HG03175 (cell line): ENCODE measurements around the gene MLLT10.

Experiments used
- ATAC-seq: cut with Tn5 transposase; IDR thresholded peaks from one replicate; pipeline ENCODE4 v1.9.1; 2021; ENCODE audit warnings: mild to moderate bottlenecking, moderate library complexity; ENCODE audit not compliant: unreplicated experiment

MLLT10 gene

DNA sequence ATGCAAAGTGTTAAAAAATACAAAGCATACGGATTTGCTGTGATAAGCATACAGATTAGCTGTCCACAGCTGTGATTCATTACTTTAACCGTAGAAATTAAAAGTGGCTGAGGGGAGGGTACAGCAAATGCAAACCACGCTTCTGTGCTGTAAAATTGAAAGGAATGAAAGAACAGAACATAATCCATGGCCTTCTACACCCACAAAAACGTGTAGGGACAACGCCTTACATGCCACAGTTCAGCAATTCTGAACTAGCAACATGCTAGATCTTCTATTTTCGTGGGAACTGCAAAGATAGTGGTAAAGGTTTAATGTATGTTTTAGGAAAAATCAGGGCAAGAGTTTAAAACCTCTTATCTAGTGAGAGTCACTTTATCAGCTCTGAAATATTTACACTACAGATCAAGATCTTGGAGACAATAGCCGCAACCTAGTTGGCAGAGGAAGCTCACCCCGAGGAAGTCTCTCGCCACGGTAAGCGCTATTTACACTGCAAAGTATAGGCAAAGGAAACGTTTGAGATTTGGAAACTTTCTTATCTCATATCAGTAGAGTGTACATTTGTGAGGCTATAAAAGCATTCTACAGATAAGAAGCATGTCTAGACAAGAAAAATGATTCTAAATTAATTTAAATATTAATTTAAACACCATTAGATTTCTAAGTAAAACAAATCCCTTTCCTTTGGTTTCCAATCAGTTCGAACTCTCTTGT, 193.6 kb downstream of the MLLT10 start:
- no peak for ATAC-seq

DNA sequence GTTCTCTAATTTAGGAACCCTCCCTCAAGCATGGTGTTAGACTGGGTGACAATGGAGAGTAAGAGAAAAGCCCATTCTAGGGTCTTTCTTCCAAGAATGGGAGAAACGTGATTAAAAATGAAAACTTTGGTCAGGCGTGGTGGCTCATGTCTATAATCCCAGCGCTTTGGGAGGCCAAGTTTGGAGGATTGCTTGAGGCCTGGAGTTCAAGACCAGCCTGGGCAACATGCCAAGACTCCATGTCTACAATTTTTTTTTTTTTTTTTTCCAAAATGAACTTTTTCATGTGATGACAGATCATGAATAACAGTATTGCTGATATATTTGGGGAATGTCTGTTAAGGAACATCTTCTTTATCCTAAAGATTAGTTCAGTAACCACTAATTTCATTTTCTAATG, 194.6 kb downstream of the MLLT10 start:
- no peak for ATAC-seq

DNA sequence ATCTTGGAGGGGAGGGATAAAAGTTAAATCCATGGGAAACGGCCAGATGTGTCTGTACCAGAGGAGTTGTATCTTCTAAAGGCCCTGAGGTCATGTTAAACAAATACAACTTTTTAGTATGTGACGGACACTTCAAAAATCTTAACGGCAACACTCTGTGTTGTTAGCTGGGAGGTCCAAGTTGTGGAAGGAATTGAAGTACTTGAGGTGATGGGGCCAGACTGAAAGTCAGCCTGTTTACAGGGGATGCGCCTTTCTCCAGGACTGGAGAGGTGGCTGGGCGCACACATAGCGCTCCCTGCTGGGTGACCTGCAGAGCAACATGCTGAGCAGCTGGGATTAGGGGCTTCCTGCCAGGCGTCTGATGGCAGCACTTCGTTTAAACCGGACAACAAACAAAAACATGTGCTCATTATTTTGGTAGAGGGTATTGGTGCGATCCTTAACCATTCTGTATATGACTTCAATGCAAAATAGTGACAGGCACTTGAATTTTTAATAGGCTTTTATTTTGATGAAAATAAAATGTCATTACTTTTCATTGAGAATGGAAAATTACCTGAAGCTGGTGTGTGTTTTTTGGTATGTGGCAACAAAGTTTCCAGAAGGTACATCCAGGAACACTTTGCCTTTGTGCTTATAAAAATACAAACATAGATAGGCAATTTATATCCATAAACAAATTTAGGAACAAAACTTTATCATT, 198.2 kb downstream of the MLLT10 start:
- peak; percentile 84 for ATAC-seq

DNA sequence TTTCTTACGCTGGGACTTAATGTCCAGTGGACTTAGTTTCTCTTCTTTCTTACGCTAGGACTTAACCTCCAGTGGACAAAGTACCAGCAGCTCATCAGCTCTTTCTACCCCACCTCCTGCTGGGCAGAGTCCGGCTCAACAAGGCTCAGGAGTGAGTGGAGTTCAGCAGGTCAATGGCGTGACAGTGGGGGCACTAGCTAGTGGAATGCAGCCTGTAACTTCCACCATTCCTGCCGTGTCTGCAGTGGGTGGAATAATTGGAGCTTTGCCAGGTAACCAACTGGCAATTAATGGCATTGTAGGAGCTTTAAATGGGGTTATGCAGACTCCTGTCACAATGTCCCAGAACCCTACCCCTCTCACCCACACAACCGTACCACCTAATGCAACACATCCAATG, 199.7 kb downstream of the MLLT10 start:
- no peak for ATAC-seq

DNA sequence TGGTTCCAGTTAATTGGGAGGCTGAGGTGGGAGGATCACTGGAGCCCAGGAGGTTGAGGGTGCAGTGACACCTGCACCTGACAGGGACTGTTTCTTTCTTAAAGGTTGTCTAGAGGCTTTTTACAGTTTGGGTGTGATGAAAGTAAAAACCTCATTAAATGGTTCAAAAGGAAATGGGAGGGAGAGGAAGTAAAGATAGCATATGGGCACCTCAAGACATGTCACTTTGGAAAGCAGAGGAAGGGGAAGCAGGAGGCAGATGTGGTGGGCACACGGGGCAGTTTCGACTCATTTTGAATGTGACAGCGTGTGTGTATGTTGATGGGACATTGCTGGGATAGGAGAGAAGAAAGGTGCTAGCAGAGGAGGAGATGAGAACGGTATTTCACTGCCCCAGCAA, 203.1 kb downstream of the MLLT10 start:
- no peak for ATAC-seq

DNA sequence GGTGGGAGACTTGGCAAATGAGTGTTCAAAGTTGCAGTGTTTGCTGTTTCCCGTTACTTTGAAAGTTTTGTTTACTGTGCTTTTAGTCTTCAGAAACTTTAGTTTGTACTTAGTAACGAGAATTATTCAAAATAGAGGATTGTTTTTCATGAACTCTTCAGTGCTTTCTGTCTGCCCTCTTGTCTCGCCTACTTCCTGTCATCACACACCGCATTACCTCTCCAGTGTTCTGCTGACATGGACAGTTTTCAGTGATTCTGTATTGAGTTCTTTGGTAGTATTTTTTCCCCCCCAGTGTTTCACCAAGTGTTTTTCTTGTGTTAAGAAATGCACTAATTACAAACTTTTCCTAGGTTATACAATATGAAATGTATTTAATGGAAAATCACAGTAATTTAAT, 207.0 kb downstream of the MLLT10 start:
- ATAC-seq = no peak

DNA sequence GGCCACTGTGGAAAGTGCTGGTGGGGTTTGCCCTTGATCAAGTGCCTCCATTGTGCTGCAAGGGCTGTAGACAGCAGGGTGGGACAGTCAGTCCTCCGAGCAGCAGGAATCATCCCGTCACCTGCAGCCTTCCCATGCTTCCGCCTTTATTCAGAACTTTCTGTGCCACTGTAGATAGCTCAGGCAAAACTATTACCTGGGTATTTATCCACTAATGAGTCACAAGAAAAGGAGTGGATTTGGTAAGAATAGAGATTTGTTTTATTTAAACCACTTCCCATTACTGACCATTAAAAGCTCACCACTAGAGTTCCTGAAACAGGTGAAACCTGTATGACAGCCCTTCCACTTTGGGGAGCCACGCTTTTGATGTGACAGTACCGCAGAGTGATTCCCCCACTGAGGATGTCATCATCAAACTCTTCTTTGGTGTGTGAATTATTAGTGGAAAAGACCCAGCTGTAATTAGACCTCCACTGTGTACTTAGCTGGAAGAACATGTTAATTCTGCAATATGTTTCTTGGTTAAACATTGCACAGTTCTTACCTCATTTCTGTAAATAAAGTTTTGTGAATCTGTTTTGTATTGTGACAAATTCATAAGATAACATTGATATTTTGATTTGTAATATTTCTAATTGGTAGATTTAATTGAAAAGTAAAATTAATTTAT, 208.8 kb downstream of the MLLT10 start:
- no peak for ATAC-seq

DNA sequence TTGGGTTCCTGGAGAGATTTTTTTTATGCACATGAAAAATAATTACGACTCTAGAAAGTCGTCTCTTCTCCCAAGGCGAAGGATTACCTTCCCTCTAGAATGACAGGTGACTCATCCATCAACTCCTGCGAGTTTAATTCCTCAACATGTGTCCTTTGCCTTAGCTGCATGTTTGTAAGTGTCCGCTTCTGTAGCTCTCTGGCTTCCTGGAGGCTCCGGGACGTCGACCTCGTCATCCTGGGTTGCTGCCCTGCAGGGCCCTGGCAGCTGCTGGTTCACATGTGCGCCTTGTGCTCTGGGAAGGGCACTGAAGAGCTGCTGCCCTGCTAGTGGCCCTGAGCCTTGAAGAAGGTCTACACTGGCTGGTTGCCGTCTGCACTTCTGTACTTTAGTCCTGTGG, 210.2 kb downstream of the MLLT10 start:
- ATAC-seq = no peak

DNA sequence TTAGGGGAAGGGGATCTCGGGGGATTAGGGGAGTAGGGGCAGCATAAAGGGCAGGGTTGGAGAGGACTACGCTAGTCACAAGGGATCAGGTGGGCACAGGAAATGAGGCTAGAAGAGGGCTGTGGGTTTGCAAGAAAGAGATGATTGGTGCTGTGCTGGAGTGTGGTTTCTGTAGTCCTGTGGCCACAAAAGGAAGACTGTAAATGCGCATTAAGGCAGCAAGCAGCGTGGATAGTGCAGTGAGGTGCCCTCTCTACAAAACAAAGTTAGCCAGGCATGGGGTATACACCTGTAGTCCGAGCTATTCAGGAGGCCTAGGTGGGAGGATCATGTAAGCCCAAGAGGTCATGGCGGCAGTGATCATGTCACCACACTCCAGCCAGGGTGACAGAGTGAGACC, 212.1 kb downstream of the MLLT10 start:
- no peak for ATAC-seq

DNA sequence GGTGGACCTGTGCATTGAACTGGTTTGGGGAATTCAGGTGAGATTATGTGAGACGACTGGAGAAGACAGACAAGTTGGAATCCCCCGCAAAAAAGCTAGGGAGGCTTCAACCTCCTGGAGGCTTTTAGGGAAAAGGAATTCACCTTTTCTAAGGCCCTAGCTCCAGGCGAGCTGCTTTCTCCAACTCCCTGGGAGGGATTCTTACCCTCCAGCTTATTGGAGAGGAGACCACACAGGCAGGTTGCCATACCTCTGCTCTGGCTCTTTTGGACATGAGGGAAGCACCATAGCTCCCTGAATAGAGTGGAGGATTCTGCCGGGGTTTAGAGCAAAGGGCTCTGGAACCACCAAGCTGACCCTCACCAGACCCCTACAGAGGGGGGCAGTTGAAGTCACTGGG, 213.8 kb downstream of the MLLT10 start:
- no peak for ATAC-seq

DNA sequence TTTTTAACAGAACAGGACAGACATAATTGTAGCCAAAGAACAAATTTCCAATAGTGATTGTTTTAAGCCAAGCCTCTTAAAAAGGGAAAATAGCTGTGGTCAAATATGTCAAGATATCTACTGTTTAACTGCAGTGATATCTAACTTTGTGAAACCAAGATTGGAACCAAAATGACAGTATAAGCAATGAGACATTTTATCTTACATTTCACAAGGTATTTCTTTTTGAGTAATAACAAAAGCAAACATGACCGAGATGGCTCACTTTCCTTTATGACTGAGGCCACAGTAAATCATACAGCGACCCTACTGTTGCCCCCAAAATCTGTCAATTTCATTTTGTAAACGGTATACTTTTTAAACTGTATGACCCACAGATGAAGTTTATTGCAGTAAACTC, 215.8 kb downstream of the MLLT10 start:
- ATAC-seq = no peak

DNA sequence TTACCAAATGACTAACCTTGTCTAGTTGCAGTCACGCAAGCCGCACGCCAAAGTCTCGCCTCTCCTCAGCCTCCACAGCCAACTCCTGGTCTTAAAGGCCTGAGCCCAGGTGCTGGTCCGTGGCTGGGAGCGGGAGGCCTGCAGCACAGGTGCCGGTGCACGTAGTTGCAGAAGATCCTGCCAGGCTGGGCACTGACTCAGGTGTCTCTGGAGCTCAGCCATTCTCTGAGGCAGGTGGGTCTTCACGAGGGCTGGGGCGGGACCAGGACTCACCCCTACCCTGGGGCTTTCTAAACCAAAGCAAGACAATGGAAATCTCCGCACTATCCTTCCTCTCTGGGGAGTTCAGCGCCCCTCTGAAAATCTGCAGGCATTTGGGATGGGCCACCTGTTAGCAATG, 216.4 kb downstream of the MLLT10 start:
- no peak for ATAC-seq

DNA sequence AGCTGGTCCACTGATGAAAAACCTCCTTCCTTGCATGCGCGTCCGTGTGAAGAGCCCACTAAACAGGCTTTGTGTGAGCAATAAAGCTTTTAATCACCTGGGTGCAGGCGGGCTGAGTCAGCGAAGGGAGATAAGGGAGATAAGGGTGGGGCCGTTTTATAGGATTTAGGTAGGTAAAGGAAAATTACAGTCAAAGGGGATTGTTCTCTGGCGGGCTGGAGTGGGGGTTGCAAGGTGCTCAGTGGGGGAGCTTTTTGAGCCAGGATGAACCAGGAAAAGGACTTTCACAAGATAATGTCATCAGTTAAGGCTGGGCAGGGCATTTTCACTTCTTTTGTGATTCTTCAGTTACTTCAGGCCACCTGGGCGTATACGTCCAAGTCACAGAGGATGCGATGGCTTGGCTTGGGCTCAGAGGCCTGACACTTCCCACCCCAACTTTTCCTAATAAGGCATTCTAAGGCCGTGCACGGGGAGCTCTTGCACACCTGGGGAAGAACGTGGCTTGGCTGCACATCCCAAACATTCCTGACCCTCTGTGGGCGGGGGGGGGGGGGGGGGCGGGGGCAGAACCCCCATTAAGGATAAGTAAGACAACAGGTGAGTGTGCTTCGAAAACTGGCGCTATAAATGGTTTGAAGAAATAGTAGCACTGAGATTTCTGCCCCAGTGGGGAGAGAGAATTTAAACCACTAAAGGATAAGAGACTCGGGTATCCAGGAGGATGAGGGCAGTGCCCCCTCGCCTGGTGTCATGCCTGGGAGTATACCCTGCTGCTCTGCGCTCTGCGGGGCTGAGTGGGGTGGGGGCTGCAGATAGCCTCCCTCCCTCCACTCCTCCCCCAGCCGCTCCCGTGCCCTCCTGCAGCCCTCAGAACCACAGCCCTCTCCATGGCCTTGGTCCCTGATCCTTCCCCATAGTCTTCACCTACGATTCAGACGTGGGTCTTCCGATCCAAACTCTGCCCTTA, 217.6 kb downstream of the MLLT10 start:
- ATAC-seq = no peak

DNA sequence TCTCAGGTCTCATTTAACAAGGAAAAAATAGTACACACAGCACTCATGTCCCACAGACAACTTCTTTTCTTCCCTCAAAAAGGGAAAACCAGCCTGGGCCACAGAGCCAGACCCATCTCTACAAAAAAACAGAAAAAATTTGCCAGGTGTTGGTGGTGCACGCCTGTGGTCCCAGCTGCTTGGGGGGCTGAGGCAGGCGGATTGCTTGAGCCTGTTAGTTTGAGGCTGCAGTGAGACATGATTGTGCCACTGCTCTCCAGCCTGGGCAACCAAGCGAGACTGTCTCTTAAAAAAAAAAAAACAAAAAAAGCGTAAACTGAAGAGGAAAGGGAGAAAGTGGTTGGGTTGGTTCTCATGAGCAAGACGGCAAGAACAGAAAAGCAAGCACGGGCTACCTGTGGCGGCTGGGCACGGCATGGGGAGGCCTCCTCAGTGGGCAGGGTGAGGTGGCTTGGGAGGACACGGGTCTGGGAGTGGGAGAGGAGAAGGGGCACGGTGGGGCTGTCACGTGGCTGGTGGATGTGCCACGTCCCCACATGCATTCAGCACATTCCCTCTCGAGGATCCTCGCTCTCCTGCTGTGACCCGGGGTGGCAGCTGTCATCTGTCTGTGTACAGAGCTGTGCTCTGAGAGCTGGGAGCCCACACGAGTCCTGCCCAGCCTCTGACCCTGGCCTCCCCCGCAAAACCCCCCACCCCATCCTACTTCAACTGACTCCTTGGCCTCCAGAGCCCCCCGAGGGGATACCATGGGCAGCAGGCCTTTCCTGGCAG, 219.7 kb downstream of the MLLT10 start:
- no peak for ATAC-seq

DNA sequence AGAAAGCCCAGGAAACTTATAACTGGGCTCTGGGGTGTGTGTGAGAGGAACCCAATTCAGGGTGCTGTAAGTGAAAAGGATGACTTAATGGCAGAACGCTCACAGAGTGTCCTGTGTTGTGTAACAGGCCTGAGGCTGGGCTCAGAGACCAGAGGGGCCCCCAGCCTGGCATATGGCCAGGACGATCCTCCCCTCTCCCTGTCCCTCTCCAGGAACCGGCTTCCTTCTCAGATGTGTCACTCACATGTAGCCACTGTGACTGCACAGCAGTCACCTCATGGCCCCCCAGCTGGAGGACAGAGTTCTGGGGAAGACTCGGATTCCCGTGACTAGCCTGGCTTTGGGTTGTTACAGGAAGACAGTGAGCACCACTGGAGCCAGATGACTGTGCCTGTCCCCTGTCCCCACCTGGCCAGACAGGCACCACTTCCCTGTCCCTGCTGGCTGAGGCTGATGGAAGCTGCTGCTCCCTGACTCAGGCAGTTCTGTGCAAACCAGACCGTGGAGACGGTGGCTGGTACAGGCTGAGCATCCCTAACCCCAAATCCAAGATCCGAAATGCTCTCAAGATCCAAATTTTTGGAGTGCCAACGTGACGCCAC, 220.5 kb downstream of the MLLT10 start:
- ATAC-seq = no peak

DNA sequence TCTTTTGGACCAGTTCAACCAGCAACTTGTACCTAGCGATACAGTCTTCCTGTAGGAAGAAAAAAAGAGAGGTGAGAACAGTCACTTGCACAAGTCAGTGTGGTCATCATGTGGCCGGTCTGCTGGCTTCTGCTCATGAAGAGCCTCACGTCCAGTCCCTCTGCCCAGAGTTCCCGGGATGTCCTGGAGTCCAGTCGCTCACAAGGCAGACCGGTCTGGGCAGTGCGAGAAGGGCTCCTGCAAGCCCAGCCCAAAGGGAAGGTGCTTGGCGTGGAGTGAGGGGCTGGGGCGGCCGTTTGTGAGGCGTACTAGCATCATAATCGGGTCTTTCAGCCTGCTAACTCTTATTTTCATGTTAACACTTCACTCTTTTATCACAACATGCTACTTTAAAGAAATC, 222.7 kb downstream of the MLLT10 start:
- ATAC-seq = no peak

DNA sequence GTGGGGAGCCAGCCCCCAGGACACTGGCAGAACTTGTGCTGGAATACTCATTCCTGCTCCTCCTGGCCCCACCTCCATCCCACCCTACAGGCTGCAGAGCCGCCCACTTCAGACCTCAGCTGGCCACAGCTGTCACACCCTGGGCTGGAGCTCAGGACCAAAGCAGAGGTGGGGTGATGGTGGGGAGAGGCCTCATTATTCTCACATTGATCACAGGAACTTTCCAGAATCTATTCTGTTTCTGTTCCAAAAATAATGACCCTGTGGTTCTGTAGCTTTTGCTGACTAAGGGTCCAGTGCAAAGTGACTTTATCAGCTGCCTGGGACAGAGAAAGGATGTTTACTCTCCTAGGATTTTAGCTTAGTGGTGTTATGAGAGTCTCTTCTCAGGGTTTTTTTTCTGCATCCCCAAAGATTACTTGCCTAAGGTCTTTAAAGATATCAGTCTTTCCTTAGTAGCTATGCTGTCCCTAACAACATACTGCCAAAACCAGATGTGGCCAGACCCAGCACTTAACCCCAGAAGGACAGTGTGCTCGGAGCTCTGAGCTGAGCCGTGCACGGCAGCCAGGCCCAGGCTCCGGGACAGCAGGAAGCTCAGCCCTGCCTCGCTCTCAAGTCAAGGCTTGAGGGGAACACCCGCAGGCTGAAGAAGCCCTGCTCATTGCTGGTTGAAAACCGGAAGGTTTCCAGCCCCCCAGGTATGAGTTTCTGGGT, 223.3 kb downstream of the MLLT10 start:
- no peak for ATAC-seq

DNA sequence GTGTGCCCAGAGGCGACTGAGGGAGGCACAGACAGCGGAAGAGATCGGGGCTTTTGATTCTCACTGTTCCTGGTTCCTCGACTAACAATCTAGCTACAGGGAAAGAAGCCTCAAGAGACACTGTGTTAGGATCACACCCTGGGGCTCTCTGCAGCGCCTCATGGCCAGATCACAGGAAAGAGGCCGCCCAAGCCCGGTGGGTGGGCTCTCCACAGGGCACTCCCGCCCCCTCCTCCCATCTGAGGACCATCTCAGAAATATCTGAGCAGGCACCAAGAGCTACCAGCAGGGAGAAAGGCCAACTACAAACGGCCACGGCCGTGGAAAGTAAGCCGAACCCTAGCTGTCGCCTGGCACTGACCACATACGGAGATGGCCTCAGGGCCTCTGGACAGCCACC, 224.2 kb downstream of the MLLT10 start:
- no peak for ATAC-seq

DNA sequence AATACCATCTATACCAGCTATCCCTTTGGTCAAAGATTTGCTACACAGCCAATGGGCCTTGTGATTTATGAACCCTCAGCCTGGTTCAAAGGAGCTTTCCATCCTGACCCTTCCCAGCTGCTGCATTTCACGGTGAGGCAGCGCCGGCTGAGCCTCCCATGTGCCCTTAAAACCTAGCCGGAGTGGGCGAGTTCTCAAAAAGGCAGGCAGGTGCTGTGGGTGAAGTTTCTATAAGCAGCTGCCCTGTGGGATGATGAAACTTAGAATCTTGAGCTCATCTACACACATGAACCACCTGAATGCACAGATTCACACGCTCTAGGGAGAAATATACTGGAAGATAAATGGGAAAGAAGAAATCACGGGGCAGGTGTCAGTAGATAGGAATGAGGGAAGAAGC, 224.7 kb downstream of the MLLT10 start:
- no peak for ATAC-seq
